Natural killer cell (primary cell): ENCODE results near the gene SLC10A2. TPM values are rescaled to one million over a fixed set of nuclear protein-coding genes. Genes with fewer than 3 reads are reported as not detected.

ENCODE experiments used
- ATAC-seq, 3 donors: fragments of 150-1000 bp in 2 of 3; fragments of 200-7000 bp in 1 of 3; cut with Tn5 transposase; 1 replicate in 1 of 3; 2 replicates in 2 of 3; pipeline ENCODE4 v1.10.0; 2021; ENCODE audit warnings: mild to moderate bottlenecking in 2 of 3, moderate library complexity in 2 of 3
- DNase-seq, 2 donors: peaks; one replicate each; pipeline versions ENCODE4 v3.0.0 to v3.0.0-alpha.2; 2013 to 2021; ENCODE audit warnings: mixed read lengths in 1 of 2
- H3K27ac ChIP-seq: one replicate; pipeline ENCODE4 v1.5.1; 2013; ENCODE audit warnings: mild to moderate bottlenecking, low read length
- H3K27me3 ChIP-seq: one replicate; pipeline ENCODE4 v1.6.1; 2013; ENCODE audit warnings: low read length; ENCODE audit not compliant: control insufficient read depth, insufficient read depth
- H3K36me3 ChIP-seq: one replicate; pipeline ENCODE4 v1.6.1; 2013; ENCODE audit warnings: low read length; ENCODE audit not compliant: control insufficient read depth, insufficient read depth
- H3K4me1 ChIP-seq: one replicate; pipeline ENCODE4 v1.6.1; 2013; ENCODE audit warnings: low read length; ENCODE audit not compliant: control insufficient read depth, insufficient read depth
- H3K4me3 ChIP-seq: one replicate; pipeline ENCODE4 v1.5.1; 2013; ENCODE audit warnings: low read length
- H3K9me3 ChIP-seq: one replicate; pipeline ENCODE4 v1.6.1; 2013; ENCODE audit warnings: low read length; ENCODE audit not compliant: control insufficient read depth, insufficient read depth
- H3K27ac Mint-ChIP-seq, 2 donors: one replicate each; pipeline ENCODE4 v1.8.0; 2022; ENCODE audit warnings: mild to moderate bottlenecking in 2 of 2, mixed read lengths in 2 of 2, moderate library complexity in 1 of 2
- H3K27me3 Mint-ChIP-seq, 2 donors: one replicate each; pipeline ENCODE4 v1.8.0; 2022; ENCODE audit warnings: low read depth in 2 of 2, mixed read lengths in 2 of 2
- H3K36me3 Mint-ChIP-seq: one replicate; pipeline ENCODE4 v1.8.0; 2022; ENCODE audit warnings: mixed read lengths
- H3K4me1 Mint-ChIP-seq, 2 donors: one replicate each; pipeline ENCODE4 v1.8.0; 2022; ENCODE audit warnings: mixed read lengths in 2 of 2
- H3K4me3 Mint-ChIP-seq: one replicate; pipeline ENCODE4 v1.8.0; 2022; ENCODE audit warnings: mild to moderate bottlenecking, moderate library complexity, mixed read lengths
- H3K9me3 Mint-ChIP-seq, 2 donors: one replicate each; pipeline ENCODE4 v1.8.0; 2022; ENCODE audit warnings: mixed read lengths in 2 of 2
- WGBS: methylation state at CpG from one replicate; pipeline ENCODE4 v1.1.7; 2013; ENCODE audit warnings: missing lambda C conversion rate; ENCODE audit not compliant: insufficient coverage; 5-methylcytosine and 5-hydroxymethylcytosine counted together
- intact Hi-C: fragments of 100-400 bp; cut with micrococcal nuclease; formaldehyde crosslinking; loops from one replicate; pipeline ENCODE4 v1.14.2; 2022
- total RNA-seq, 4 donors: library from RNA; stranded (reverse); fragments of 120-200 nt in 1 of 4; gene quantifications; one replicate each; pipeline versions ENCODE4 v1.2.3 to v1.2.4, GENCODE V29; 2013 to 2022
- TF ChIP-seq, protein P1 (sequence below): fragments of 200-600 bp; IDR thresholded peaks from one replicate; pipeline ENCODE4 v1.8.0; 2022; ENCODE audit warnings: antibody characterized with exemption

The SLC10A2 gene
- total RNA-seq, 3 donors from 2014 or later (not counting 1 experiment from before 2014, with no cell fraction given), result not detected

DNA sequence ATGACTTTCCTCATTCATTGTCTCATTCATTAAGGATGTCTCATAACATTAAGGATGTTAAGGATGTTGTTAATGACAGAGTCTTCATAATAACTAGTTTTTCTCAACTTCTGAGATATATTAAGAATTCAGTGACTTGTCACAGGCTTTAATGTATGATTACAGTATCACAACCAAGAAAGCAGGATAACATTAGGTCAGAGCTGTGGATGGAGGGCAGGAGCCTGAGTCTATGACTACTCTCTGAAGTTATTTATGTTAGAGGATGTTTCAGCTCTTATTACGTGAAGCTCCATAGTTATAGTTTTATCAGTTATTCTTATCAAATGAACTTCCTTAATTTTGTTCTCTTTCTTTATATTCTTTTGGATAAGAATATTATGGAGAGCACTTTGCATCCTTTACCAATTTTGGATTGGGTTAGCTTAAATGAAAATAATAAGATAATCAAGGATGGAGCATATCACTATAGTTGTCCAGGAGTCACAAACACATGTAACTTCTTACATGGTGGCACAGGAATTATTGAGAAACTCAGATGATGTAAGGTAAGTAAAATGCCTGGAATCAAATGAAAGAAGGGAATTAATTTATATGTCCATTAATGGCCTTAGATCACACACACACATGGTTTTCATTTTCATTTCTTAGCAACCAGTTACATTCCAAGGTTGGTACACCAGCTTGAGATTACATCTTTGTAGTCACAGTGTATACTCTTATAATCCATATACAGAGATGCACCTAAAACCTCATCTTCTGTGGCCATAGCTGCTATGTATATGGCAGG lies 57.0 kb downstream of the SLC10A2 start:
- Mint-ChIP-seq H3K4me1 (no peaks in the 10 kb centered on the region), H3K9me3 (peaks cover 0 to 4% of the 10 kb centered on the region in 2 donors), H3K27me3 (no peaks in the 10 kb centered on the region), H3K36me3 (no peaks in the 10 kb centered on the region), H3K4me3 (no peak overlapping the region), H3K27ac (no peak overlapping the region)
- TF ChIP-seq, protein P1, sequence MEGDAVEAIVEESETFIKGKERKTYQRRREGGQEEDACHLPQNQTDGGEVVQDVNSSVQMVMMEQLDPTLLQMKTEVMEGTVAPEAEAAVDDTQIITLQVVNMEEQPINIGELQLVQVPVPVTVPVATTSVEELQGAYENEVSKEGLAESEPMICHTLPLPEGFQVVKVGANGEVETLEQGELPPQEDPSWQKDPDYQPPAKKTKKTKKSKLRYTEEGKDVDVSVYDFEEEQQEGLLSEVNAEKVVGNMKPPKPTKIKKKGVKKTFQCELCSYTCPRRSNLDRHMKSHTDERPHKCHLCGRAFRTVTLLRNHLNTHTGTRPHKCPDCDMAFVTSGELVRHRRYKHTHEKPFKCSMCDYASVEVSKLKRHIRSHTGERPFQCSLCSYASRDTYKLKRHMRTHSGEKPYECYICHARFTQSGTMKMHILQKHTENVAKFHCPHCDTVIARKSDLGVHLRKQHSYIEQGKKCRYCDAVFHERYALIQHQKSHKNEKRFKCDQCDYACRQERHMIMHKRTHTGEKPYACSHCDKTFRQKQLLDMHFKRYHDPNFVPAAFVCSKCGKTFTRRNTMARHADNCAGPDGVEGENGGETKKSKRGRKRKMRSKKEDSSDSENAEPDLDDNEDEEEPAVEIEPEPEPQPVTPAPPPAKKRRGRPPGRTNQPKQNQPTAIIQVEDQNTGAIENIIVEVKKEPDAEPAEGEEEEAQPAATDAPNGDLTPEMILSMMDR, result no peak
- intact Hi-C loops, result no loop called here
- WGBS, result no CpG with 5 or more reads among the region's 1 CpG
- H3K4me3 ChIP-seq, result no peak overlapping the region
- no peaks in the 10 kb centered on the region for H3K9me3 ChIP-seq
- no peaks in the 10 kb centered on the region for H3K4me1 ChIP-seq
- H3K36me3 ChIP-seq, result no peaks in the 10 kb centered on the region
- no peak for ATAC-seq
- no peaks in the 10 kb centered on the region for H3K27me3 ChIP-seq
- no peak for DNase-seq
- no peak overlapping the region for H3K27ac ChIP-seq

GRCh38 chr13:103007427-103007762 lies 58.8 kb downstream of the SLC10A2 start:
- Mint-ChIP-seq H3K27ac (no peak overlapping the region), H3K36me3 (no peaks in the 10 kb centered on the region), H3K4me3 (no peak overlapping the region), H3K9me3 (peaks cover 0 to 4% of the 10 kb centered on the region in 2 donors), H3K4me1 (no peaks in the 10 kb centered on the region), H3K27me3 (no peaks in the 10 kb centered on the region)
- no peak for ATAC-seq
- Histone ChIP-seq H3K4me1 (no peaks in the 10 kb centered on the region), H3K27ac (no peak overlapping the region), H3K36me3 (no peaks in the 10 kb centered on the region), H3K9me3 (no peaks in the 10 kb centered on the region), H3K27me3 (no peaks in the 10 kb centered on the region), H3K4me3 (no peak overlapping the region)
- no peak for DNase-seq
- intact Hi-C loops, result no loop called here
- 88% methylated on average over 2 of the region's 4 CpGs for WGBS
- TF ChIP-seq, protein P1, result no peak

DNA sequence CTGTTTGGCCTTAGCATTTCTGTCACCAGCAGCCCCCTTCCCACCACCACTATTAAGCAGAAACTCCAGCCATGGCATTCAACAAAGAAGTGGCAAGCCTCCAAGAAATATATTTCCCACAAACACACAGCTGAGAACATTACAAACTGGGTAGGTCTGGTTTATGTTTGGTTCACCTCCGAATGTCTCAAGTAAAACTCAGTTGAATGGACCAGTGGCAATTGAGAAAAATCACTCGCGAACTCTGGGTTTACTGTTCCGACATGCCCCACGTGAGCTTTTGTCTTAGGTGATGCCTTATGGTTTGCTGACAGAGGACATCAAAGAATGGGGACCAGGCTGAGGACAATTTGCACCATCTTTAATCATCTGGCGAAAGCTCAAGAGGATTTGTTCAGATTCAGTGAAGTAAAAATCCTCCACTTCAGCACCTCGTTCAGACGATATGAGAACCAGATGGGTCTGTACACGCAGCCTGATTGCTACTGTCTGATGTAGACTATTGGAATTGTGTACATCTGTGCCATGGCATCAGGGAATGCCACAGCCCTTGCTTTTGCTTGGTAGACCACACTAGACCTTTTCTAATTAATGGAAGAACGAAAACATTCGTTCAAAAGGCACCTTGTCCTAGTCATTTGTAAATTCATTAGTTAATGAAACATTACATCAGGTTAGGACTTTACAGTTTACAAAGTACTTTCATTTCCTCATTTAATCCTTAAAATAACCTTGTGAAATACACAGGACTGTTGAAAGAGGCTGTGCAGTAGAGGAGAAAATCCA lies 59.4 kb downstream of the SLC10A2 start:
- DNase-seq (no peak), ATAC-seq (no peak)
- H3K36me3 ChIP-seq, result no peaks in the 10 kb centered on the region
- H3K27me3 Mint-ChIP-seq, result no peaks in the 10 kb centered on the region
- WGBS, result 72% methylated on average over 9 of the region's 11 CpGs
- peaks cover 3 to 4% of the 10 kb centered on the region in 2 donors for H3K9me3 Mint-ChIP-seq
- no peak overlapping the region for H3K27ac Mint-ChIP-seq
- no peaks in the 10 kb centered on the region for H3K4me1 ChIP-seq
- H3K4me1 Mint-ChIP-seq, result no peaks in the 10 kb centered on the region
- no peak overlapping the region for H3K4me3 Mint-ChIP-seq
- H3K4me3 ChIP-seq, result no peak overlapping the region
- no peak overlapping the region for H3K27ac ChIP-seq
- no peaks in the 10 kb centered on the region for H3K9me3 ChIP-seq
- no peaks in the 10 kb centered on the region for H3K36me3 Mint-ChIP-seq
- no peaks in the 10 kb centered on the region for H3K27me3 ChIP-seq
- intact Hi-C loops, result no loop called here
- TF ChIP-seq, protein P1, result no peak
